ENCODE results near the gene SLC22A3. TPM values are rescaled to one million over a fixed set of nuclear protein-coding genes. Genes with fewer than 3 reads are reported as not detected.

SLC22A3 gene
- not detected in 2 replicates for polyA plus RNA-seq (2012; rRNA removed)
- polyA plus RNA-seq (2012; cell fraction: cytosol; rRNA removed) = not detected in 2 replicates
- not detected in 2 replicates for polyA plus RNA-seq (2012; cell fraction: nucleus; rRNA removed)

- Histone ChIP-seq H3K9me3 (no peaks in the 10 kb centered on the region), H3K4me1 (ENCODE audit: control insufficient read depth in 1 of 2, insufficient read depth in 2 of 2, low read depth in 1 of 2, low read length in 1 of 2) (no peaks in the 10 kb centered on the region), H4K20me1 (ENCODE audit: insufficient read depth) (no peaks in the 10 kb centered on the region), H3K9ac (no peak within 1 kb of the TSS), H3K4me2 (no peak within 1 kb of the TSS), H3K9me2 (no peaks in the 10 kb centered on the region), H2AFZ (ENCODE audit: low read depth) (no peak within 1 kb of the TSS), H3K36me3 (replicated peaks in 1 of 2; ENCODE audit: control insufficient read depth in 1 of 2, insufficient read depth in 2 of 2, low read length in 1 of 2) (no peaks in the 10 kb centered on the region), H3F3A (replicated peaks; ENCODE audit: insufficient read depth) (no peaks in the 10 kb centered on the region), H3K27ac (ENCODE audit: low read depth in 2 of 2, low read length in 1 of 2) (no peak within 1 kb of the TSS), H3K27me3 (ENCODE audit: insufficient read depth) (peaks cover 73% of the 10 kb centered on the region), H3K79me2 (ENCODE audit: insufficient read depth) (no peaks in the 10 kb centered on the region), H3K4me3 (ENCODE audit: low read depth in 2 of 2, low read length in 1 of 2) (no peak within 1 kb of the TSS)
- 7% methylated on average over 17 of the region's 105 CpGs for WGBS (ENCODE audit: low lambda C conversion rate)
- TF ChIP-seq GATA2 (CRISPR knock-in tag; IDR thresholded peaks at IDR 0.05) (no peak), ELF1 (IDR thresholded peaks at IDR 0.05) (no peak), NRF1 (IDR thresholded peaks at IDR 0.05; ENCODE audit: low read depth, low read length) (no peak), SIN3A (IDR thresholded peaks at IDR 0.05; ENCODE audit: borderline replicate concordance, low read depth, low read length) (no peak), MAX (IDR thresholded peaks at IDR 0.05; ENCODE audit: low read depth) (no peak)
- POLR2A ChIA-PET = no interaction called here
- peak; percentile 37 for DNase-seq
- CTCF ChIA-PET = no interaction called here
Observed at GRCh38 chr6:160348223-160349019, at the start of gene SLC22A3. Gene SLC22A3, plus strand, starts transcription at chr6:160348378. Its CDS starts 42 bp downstream, at chr6:160348420.

GRCh38 chr6:160299559-160299958 lies 48.6 kb upstream of the SLC22A3 start:
- TF ChIP-seq TAF1 (IDR thresholded peaks at IDR 0.05; ENCODE audit: borderline replicate concordance, low read depth, low read length) (no peak), USF1 (IDR thresholded peaks at IDR 0.05; ENCODE audit: borderline replicate concordance, low read depth) (peak; percentile 44; the same call in 1 of the 2 replicates), NRF1 (IDR thresholded peaks at IDR 0.05; ENCODE audit: low read depth, low read length) (0 out of 2 replicates have a peak, but pooled peaks have one; percentile 15)
- Histone ChIP-seq H3K27me3 (ENCODE audit: insufficient read depth) (no peaks in the 10 kb centered on the region; the same call in 1 of the 2 replicates), H3K9ac (no peak overlapping the region), H3K4me3 (ENCODE audit: low read depth in 2 of 2, low read length in 1 of 2) (no peak overlapping the region), H3K4me1 (ENCODE audit: control insufficient read depth in 1 of 2, insufficient read depth in 2 of 2, low read depth in 1 of 2, low read length in 1 of 2) (no peaks in the 10 kb centered on the region), H3K4me2 (no peak overlapping the region), H3K9me2 (no peaks in the 10 kb centered on the region), H3F3A (replicated peaks; ENCODE audit: insufficient read depth) (no peaks in the 10 kb centered on the region), H2AFZ (ENCODE audit: low read depth) (peak overlapping the region; percentile 56; the same call in 1 of the 2 replicates), H4K20me1 (ENCODE audit: insufficient read depth) (no peaks in the 10 kb centered on the region), H3K9me3 (no peaks in the 10 kb centered on the region), H3K27ac (ENCODE audit: low read depth in 2 of 2, low read length in 1 of 2) (no peak overlapping the region), H3K79me2 (ENCODE audit: insufficient read depth) (no peaks in the 10 kb centered on the region), H3K36me3 (replicated peaks in 1 of 2; ENCODE audit: control insufficient read depth in 1 of 2, insufficient read depth in 2 of 2, low read length in 1 of 2) (no peaks in the 10 kb centered on the region)
- ChIA-PET CTCF (no interaction called here), POLR2A (no interaction called here)
- WGBS (ENCODE audit: low lambda C conversion rate) = 7% methylated on average over 11 of the region's 11 CpGs
- DNase-seq = no peak

- Histone ChIP-seq H3K9me3 (no peaks in the 10 kb centered on the region), H3K4me3 (ENCODE audit: low read depth in 2 of 2, low read length in 1 of 2) (no peak overlapping the region; a peak in 1 of 4 replicates), H3F3A (replicated peaks; ENCODE audit: insufficient read depth) (no peaks in the 10 kb centered on the region), H3K79me2 (ENCODE audit: insufficient read depth) (no peaks in the 10 kb centered on the region), H3K36me3 (replicated peaks in 1 of 2; ENCODE audit: control insufficient read depth in 1 of 2, insufficient read depth in 2 of 2, low read length in 1 of 2) (no peaks in the 10 kb centered on the region), H3K9me2 (no peaks in the 10 kb centered on the region), H3K27me3 (ENCODE audit: insufficient read depth) (no peaks in the 10 kb centered on the region; the same call in 1 of the 2 replicates), H3K4me2 (no peak overlapping the region), H4K20me1 (ENCODE audit: insufficient read depth) (no peaks in the 10 kb centered on the region), H2AFZ (ENCODE audit: low read depth) (peak overlapping the region; percentile 56; the same call in 1 of the 2 replicates), H3K27ac (ENCODE audit: low read depth in 2 of 2, low read length in 1 of 2) (no peak overlapping the region), H3K4me1 (ENCODE audit: control insufficient read depth in 1 of 2, insufficient read depth in 2 of 2, low read depth in 1 of 2, low read length in 1 of 2) (no peaks in the 10 kb centered on the region), H3K9ac (no peak overlapping the region)
- POLR2A ChIA-PET = no interaction called here
- DNase-seq = no peak
- CTCF ChIA-PET = no interaction called here
- 0% methylated on average over 2 of the region's 15 CpGs for whole genome bisulfite sequencing (ENCODE audit: low lambda C conversion rate)
- TF ChIP-seq GABPA (IDR thresholded peaks at IDR 0.05; ENCODE audit: low read depth) = no peak
- no peak for TF ChIP-seq JUND (IDR thresholded peaks at IDR 0.05)
- no peak for TF ChIP-seq ZBTB33 (IDR thresholded peaks at IDR 0.05; ENCODE audit: borderline replicate concordance, low read depth)
- no peak for TF ChIP-seq NRF1 (IDR thresholded peaks at IDR 0.05; ENCODE audit: low read depth, low read length)
- TF ChIP-seq TCF12 (IDR thresholded peaks at IDR 0.05) = no peak
- TF ChIP-seq USF2 (IDR thresholded peaks at IDR 0.05; ENCODE audit: borderline replicate concordance, low read depth, low read length) = no peak
- no peak for TF ChIP-seq GATA2 (CRISPR knock-in tag; IDR thresholded peaks at IDR 0.05)
Observed at GRCh38 chr6:160300076-160300695, 48.0 kb upstream of the SLC22A3 start.
